HG03460 (cell line): ENCODE measurements around the gene MSANTD2.

Source experiments
- ATAC-seq: cut with Tn5 transposase; IDR thresholded peaks from one replicate; pipeline ENCODE4 v1.9.1; 2021; ENCODE audit not compliant: unreplicated experiment

The MSANTD2 gene

DNA sequence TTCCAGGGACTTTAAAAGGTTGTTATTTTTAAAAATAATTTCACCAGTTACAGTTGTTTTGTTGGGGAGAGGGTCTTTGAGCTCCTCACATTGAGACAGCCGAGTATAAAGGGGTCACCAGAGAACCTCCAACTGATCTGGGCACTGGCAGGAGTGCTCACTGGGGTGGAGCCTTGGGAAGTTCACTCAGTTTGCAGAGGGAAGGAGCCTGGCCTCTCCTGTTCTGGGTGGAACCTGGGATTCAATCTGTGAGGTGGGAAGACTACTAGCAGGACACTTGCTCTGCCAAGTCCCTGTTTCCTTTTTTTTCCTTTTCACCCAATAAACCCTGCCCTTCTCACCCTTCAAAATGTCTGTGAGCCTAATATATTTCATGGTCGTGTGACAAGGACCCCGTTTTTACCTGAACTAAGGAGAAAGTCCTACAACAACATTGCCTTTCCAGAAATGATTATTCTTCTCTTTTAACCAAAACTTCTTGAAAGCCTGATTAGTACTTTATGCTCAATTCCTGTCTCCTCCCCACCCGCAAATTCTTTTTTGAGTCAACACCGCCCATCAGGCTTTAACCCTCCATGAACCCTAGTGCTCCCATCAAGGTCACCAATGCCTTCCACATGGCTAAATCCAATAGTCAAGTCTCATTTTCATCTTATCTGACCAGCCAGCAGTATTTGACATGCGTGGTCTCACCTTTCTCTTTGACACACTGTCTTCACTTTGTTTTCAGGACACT is 22.0 kb upstream of the MSANTD2 start:
- no peak for ATAC-seq

DNA sequence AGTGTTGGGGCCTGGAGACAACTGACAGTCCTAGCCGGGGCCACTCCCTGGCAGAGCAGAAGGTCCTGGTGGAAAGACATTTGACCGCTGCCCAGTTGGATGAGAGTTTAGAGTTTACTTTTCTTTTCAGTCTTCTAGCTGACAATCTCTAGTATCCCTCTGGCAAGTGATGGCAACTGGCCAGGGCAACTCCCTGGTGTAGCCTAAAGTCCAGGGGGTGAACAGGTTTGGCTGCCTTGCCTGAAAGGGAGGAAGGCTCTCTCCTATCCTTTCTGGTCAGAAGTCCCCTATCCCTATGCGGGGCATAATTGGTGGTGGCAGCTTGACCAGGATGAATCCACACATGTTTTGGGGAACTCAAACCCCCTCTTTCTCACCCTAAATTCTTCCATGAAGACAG is 16.8 kb upstream of the MSANTD2 start:
- no peak for ATAC-seq

DNA sequence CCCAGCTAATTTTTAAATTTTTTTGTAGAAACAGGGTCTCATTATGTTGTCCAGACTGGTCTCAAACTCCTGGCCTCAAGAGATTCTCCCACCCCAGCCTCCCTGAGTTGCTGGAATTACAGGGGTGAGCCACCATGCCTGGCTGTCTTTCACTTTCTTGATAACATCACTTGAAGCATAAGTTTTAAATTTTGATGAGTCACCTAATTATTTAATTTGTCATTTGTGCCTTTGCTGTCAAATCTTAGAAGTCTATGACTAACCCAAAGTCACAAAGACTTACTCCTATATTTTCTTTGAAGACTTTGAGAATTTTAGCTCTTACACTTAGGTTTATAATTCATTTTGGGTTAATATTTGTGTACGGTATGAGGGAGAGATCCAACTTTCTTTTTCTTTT is 14.5 kb upstream of the MSANTD2 start:
- no peak for ATAC-seq

DNA sequence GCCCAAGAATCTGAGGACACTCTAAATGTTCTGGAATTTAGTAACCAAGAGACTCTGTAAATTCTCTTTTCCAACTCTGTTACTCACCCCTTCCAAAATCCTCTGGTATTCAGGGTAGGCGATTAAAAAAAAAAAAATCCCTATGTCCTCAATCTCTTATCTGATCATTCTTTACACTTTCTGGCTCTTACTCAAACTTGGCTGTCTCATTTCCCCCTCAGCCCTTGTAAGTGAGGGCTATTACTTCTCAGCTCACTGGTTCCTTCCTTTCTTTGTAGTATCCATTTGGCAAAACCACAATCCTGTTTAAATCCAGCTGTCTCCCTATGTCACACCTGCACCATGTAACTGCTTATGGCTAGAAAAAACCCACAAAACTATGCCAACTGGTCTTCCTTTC is 12.7 kb upstream of the MSANTD2 start:
- no peak for ATAC-seq

DNA sequence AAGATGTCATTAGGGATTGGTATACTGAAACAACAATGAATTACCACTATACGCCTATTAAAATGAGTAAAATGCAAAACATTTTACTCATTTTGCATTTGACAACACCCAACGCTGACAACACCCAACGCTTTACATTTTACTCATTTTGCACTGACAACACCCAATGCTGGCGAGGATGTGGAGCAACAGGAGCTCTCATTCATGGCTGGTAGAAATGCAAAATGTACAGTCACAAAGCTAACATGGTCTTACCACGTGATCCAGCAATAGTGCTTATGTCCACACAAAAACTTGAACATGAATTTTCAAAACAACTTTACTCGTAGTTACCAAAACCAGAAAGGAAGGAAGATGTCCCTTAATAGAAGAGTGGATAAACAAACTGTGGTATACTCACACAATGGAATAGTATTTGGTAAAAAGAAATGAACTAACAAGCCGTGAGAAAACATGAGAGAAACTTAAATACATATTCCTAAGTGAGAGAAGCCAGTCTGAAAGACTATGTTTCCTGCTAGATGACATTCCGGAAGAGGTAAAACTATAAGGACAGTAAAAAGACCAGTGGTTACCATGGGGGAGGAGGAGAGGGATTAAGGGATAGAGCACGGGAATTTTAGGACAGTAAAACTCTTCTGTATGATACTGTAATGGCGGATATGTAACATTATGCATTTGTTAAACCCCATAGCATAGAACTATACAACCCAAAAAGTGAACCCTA is 11.4 kb upstream of the MSANTD2 start:
- no peak for ATAC-seq

DNA sequence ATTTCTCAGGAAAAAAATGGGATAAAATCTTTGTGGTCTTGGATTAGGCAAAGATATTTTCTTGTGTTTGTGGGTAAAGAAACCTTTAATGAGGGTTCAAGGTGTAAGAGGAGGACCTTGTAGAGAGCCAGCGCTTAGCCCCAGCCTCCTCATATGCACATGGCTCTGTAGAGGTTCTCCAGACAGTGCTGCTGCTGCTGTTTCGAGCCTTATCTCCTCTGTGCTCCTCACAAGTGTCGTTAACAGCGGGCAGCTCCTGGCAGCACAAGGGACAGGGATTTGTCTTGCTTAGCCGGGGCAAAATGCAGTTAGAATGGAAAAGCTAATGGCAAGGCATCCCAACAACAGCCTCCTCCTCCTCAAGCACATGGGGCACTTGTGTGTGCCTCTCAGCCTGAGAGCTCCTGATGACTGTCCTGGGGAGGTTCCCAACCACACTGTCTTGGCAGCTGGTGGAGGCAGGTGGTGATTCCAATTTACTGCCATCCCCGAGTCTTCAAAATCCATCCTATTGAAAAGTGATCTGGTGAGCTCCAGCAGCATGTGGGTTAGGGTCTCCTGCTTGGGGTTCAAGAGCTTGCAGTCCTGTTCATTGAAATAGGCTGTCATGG is 7.6 kb upstream of the MSANTD2 start:
- no peak for ATAC-seq

DNA sequence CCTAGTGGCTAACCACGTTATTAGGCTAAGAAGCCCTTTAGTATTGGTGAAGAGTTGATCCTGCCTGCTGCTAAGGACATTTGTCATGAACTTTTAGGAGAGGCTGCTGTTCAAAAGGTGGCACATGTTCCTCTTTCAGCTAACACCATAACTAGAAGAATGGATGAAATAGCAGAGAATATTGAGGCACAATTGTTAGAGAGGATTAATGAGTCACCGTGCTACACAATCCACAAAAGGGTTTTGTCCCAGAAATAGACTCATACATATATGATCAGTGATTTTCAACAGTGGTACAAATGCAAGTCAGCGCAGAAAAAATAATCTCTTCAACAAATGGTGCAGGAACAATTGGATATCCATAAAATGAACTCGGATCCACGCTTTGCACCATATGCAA is 7.0 kb upstream of the MSANTD2 start:
- no peak for ATAC-seq

DNA sequence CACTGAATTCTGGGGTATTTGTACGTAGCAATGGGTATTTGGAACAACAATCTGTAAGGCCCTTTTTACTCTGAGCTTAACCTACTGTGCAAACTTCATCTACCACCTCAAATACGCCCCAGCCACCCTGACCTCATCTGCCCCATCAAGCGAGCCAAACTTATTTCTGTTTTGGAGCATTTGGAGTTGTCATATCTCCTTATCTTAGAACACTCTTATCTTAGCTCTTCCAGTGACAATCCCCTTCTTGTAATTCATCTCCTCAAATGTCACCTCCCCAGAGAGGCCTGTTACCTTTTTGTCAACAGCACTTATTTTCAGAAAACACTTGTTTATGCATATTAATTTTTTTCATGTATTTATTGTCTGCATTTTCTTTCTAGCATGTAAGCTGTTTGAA is 4.7 kb upstream of the MSANTD2 start:
- no peak for ATAC-seq

DNA sequence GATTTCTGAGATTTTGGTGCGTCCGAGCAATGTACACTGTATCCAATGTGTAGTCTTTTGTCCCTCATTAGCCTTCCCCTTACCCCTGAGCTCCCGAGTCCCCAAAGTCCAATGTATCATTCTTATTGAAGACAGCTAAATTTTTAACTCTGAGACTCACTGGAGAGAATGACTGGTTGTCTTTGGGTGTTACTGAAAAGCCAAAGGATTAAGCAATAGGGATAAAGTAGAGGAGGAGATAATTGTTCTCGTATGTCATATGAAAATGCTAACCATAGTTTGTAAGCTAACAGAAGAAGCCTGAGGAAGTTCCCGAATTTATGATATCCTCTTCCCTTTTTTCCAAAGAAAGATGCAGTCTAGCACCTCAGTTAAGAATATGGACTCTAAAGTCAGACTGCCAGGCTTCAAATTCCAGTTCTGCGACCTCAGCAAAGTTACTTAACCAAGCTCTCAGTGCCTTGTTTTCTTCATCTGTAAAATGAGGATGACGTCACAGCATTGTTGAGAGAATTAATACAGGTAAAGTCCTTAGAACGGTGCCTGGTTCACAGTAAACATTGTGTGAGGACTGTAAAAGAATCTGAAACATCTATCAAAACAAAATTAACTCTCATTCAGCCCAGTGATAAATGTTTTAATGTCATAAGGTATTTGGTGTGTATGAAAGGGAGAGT is 1.6 kb upstream of the MSANTD2 start:
- ATAC-seq = no peak

DNA sequence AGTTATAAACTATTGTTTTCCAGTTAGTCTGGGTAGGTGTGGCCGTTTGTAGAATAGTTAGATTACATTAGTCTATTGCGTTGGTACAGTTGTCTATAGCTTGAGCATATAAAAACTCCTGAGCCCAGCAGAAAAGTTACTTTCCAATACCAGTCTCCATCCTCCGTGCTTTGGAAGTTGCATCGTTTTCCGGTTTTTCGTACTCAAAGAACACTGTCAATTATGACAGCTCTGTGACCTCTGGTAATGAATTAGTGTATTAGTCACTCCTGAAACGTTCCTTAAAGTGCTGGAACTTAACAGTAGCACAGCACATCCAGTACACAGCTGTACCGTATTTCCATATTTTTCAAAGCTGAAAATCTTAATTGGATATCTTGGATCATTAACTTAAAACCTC is 808 bp upstream of the MSANTD2 start:
- no peak for ATAC-seq

DNA sequence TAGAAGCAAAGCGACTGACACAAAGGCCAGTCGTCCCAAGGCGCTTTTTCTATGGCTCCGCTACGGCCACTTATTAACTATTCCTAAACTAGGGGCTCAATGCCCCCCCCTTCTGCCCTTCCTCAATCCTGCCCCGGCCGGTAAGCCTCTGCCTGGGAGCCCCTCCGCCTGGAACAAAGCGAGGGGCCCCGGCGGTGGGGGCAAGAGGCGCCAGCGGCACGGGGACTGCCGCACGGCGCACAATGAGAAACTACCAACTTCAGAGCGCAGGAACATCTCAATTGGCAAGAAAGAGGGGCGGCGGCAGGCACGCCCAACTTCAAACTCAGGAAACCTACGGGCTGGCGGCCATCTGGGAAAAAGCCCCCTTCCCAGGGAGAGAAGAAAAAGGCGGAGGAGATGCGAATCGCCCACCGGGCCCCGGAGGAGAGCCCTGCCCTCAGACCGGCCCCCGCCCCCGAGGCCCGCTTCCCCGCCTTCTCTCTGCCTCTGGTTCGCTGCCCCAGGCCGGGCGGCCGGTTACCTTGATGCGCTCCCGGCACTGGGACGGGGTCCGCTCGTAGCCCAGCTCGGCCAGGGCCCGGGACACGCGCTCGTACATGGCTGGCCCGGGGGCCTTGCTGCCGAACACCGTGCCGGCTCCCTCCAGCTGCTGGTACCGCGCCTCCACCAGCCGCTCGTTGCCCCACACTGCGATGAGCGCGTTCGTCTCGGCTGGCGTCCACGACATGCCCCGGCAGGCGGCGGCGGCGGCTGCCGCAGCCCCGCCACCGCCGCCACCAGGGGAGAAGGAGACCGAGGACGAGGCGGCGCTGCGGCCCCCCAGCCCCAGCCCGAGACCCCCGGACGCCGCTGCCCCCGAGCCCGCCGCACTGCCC is 619 bp downstream of the MSANTD2 start:
- ATAC-seq = peak; percentile 35

DNA sequence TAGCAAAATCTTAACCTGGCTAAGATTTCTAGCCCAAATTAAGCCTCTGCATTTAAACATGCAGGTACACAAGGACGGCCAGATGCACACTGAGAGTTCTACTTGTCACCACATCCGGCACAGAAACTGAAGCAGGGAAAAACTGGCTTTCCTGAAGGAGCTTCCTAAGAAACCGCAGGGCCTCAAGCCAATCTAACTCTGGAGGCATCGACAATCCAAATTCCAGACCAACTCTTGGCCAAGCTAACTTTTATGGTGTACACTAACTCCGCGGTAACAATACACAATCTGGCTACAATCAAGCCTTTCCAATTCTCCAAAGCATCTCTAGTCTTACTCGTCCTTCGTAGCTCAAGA is 1.2 kb downstream of the MSANTD2 start:
- ATAC-seq = peak; percentile 28

DNA sequence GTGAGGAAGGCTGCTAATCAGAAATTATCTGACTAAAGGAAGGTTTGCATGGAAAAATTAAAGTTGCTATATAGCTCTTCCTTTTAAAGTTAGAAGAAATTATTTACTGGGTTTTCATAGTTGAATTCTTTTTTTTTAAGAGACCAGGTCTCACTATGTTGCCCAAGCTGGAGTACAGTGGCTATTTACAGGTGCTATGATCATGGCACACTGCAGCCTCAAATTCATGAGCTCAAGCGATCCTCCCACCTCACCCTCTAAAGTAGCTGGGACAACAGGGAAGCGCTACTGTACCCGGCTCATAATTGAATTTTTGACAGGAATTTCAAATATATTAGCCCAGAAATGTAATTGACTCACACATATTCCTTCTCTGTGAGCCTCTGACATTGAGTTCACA is 3.9 kb downstream of the MSANTD2 start:
- no peak for ATAC-seq

DNA sequence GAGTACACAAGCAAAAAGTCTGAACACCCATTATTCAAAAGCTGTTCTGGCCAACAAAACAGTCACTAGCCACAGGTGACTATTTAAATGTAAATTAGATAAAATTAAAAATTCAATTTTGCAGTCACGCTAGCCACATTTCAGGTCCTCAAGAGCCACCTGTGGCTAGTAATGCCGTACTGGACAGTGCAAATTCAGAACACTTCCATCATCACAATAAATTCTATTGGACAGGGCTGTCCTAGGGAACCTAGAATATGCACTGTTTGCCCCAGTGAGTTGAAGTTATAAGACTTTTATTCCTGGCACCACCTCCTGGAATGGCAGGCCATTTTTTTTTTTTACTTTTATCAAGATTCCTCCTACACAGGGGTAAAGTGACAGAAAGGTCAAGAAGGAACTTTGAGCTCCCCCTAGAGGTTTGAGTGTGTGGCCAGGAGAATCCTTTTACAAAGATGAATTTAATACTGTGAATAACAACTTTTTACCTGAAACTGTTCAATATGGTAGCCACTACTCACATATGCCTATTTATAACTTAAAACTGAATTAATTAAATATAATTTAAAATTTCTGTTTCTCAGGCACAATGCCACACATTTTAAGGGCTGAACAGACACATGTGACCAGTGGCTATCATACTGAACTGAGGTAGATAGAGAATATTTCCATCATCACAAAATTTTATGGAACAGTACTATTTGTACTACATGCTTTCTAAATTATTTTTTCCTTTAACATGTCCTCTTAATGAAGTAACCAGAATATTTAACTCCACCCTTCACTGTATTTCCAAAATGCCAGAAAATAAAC is 6.5 kb downstream of the MSANTD2 start:
- peak; percentile 45 for ATAC-seq

DNA sequence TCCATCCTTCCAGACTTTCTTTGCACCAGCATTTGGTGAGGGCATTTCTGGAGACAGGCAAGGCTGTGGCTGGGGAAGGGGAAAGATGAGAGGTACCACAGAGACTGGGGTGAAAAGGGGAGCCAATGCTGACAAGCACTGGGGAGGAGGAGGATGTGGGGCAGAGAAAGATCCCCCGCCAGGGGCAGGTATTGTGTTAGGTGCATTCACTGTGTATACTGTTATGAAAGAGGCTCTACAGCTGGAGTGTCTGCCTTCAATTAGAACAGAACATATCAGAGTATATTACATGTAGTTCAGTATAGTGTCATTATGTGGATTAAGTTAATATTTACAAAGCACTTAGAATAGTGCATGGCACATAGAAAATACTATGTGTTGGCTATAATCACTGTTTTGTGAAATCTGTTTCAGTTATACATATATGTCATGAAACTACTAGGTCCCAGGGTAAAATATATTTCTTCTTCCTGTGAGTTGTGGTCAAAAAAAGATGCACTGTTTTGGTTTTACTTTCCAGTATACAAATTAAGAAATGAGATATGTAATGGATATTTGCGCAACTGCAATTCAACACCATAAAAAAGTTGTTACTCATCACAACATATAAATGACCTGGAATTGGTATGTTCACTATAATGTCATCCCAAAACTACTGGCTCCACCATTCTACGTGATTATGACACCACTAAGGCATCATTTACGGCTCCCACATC is 8.4 kb downstream of the MSANTD2 start:
- ATAC-seq = peak; percentile 70

DNA sequence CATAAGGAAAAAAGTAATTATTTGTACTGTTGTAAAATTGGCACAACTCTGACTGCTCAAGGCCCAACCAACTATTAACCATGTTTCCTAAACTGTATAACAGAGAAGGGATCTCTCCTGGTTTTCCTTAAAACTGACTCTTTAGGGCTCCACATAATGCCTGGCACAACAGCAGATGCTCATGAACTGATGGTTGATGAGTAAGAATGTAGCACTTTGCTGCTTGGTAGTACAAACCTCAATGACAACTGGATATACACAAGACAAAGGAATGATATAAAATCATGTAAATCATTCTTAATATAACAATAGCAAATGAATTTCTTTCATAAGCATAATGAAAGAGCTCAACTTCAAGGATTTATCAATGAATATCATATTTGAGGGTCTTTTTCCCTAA is 11.7 kb downstream of the MSANTD2 start:
- ATAC-seq = no peak

DNA sequence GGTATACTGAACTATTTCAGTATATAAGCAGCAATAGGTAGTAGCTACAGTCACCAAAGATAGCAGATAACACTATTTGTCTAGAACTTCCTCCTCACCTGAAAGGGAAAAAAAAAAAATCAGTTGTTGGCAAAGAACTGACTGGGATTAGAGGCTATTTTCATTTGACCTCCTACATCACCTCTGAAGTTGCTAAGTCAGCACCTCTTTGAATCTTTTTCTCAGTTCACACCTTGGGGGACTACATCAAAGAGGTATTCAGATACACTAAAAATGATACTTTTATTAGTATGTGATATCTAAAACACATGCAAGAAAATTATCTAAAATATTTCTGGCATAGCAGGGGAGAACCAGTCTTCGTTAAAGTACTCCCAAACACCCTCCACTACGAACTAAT is 16.2 kb downstream of the MSANTD2 start:
- no peak for ATAC-seq

DNA sequence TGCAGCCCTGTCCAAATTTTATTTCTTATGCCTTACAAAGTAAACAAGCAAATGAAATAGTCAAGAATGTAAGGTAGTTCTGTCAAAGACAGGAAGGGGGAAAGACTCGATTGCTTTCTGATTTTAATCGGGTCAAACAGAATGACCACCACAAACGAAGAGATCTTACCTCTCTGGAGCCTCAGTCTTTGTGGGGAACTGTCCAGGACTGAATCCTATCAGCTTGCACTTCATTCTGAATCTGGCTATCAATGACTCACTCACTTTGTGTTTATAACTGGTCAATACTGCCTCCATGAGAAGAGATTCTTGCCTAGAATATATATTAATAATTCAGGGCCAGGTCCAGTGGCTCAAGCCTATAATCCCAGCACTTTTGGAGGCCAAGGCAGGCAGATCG is 17.2 kb downstream of the MSANTD2 start:
- ATAC-seq = no peak

DNA sequence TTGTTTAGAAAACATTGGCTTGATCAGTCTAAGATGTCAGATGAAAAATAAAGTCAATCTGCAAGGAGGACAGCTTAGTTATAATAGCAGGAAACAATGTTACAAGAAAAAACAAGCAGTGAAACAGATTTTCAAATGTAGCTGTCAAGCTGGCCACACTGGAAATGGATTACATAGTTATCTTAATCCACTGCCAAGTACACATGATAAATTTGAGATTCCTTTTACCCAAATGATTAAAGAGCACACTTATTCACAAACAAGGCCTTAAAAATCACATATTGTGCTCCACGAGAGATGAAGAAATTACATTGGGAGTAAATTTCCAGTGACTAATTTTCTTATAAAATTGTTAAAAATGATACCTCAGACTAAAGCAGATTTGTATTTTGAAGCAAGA is 20.6 kb downstream of the MSANTD2 start:
- ATAC-seq = no peak
